Fibroblast of skin of right quadriceps (primary cell): ENCODE results near the gene DEPP1.

ENCODE experiments used
- DNase-seq: peaks from one replicate; pipeline ENCODE4 v3.0.0-alpha.2; 2013

Gene DEPP1

GRCh38 chr10:44993226-44993921, 14.8 kb upstream of the DEPP1 start:
- DNase-seq, result no peak

GRCh38 chr10:44992732-44993225, 14.2 kb upstream of the DEPP1 start:
- DNase-seq, result no peak

DNA sequence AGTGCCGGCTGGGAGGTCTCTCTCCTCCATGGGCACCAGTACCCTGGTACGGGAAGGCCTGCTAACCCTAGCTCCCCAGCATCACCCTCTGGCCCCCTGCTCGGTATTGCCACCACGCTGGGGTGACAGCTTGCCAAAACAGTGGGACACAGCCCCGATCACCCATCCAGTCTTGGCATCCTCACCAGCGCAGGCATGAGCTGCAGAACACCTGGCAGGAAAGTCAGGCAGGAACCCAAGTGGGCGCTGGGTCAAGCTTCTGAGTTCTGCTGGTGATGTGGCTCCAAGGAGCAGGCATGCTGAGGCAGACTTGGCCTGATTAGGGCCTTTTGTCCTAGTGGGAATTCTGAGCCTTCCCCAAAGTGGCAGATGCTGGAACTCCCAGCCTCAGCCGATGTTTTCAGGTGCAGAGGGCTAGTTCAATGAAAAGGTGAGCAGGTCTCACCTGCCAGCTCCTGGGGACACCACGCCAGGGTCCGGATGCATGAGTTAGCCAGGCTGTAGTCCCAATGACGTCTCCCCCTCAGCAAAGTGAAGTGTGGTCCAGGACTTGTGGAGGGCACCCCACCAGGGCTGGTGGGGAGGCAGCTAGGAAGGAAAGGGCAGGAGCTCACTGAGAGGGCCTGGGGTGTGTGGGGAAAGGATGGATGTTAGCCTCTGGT, 13.6 kb upstream of the DEPP1 start:
- DNase-seq, result no peak

DNA sequence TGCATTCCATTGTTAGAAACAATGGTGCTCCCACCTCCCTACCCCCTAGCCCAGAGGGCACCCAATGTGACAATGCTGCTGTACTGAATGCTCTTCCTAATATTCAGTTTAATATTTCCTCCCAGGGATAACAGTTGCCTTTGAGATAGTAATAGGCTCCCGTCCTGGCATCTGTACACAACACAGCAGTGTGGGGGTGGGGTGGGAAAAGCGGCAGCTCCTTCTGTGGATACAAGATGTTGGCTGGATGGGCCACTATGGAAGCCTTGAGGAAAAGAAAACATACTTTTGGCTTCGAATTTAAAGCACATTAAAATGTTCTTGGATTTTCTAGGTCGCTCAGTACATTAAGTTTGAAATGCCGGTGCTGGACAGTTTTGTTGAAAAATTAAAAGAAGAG, 13.0 kb upstream of the DEPP1 start:
- DNase-seq, result no peak

DNA sequence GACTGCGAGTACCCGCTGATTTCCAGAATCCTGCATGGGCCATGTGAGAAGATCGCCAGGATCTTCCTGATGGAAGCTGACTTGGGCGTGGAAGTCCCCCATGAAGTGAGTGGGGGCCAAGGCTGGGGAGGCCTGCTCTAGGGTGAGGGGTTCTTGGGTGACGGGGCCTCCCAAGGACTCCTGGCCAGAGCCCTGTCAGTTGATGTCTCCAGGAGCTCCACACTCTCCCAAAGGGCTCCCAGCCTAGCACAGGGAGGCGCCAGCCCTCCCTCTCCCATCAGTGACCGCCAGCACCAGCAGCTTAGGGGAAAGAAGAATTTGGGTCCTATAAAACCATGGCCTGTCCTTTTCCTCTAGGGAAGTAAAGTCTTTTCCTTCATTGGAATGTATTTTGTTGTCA, 12.4 kb upstream of the DEPP1 start:
- DNase-seq, result no peak

GRCh38 chr10:44990302-44990655, 11.7 kb upstream of the DEPP1 start:
- DNase-seq, result no peak

- DNase-seq, result no peak
These were observed 11.1 kb upstream of the DEPP1 start for GRCh38 chr10:44989597-44990301.

- no peak for DNase-seq
These were observed 10.5 kb upstream of the DEPP1 start for GRCh38 chr10:44988957-44989585.

GRCh38 chr10:44986670-44987069, 8.1 kb upstream of the DEPP1 start:
- DNase-seq, result no peak

DNA sequence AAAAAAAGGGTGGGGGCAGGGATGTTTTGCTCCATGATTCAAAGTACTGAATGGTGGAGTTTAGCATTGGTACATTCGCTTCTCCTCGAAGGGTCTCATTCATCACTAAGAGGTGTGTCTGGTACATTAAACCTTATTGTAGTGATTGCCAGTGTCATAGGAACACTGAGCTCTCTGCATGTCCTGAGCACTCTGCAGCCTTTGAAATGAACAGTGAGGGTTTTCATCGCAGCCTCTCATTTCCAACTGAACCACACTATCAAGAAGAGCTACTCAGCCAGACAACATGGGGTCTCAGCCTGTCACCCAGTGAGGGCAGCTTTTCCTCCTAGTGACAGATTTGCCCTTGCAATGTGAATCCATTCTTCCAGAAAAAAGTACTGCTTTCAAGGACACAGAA, 7.6 kb upstream of the DEPP1 start:
- DNase-seq, result no peak

- DNase-seq, result no peak
These were observed 6.6 kb upstream of the DEPP1 start for GRCh38 chr10:44985175-44985681.

- no peak for DNase-seq
These were observed 6.1 kb upstream of the DEPP1 start for GRCh38 chr10:44984671-44985101.

GRCh38 chr10:44983895-44984278, 5.3 kb upstream of the DEPP1 start:
- no peak for DNase-seq

DNA sequence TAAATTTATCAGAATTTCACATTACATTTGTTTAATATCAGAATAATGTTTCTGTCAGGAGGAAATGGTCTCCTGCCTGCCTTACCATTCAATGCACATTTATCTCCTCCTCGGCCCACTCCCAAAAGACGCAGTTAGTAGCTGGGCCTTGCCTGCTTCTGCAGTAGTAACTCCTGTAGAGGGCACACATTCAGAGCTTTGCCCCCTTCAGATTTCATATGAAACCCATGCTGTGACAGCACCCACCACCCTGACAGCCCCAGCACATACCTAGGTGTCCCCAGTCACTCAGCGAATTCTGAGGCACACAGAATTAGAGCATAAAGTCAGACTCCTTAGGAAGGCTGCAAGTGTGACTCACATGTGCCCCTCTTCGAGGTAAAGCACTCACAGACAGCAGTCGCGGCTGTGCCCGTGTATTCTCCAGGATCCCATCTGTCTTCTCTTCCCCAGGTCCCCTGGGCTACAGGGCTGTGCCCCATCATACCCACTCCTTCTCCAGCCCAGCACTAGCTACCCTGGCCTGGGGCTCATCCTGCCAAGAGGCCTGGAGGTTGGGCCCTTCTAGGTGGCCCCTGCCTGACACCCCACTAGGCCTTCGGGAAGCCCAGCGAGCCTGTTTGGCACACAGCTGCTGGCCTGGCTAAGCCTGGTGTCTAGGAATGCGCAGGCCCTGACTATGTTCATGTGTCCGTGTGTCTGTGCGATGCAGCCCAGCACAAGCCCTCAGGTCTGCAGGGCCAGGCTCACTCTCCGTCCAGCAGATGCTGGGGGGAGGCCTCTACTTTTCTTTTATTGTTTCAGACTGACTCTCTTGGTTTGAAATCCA, 4.7 kb upstream of the DEPP1 start:
- no peak for DNase-seq

DNA sequence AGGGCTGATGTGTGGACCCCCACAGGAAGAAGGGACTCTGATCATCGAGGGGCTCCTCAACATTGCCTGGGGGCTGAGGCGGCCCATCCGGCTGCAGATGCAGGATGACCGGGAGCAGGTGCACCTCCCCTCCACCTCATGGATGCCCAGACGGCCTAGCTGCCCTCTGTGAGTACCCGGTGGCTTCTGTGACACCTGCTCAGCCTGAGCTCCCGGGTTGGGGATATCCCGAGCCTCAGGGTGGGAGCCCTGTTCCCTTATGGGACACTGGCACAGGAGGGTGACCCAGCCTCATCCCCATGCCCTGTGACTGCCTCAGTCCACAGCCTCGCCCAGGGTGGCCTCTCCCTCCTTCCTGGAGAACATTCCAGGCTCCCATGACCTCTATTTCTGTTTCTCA, 3.9 kb upstream of the DEPP1 start:
- DNase-seq, result no peak

DNA sequence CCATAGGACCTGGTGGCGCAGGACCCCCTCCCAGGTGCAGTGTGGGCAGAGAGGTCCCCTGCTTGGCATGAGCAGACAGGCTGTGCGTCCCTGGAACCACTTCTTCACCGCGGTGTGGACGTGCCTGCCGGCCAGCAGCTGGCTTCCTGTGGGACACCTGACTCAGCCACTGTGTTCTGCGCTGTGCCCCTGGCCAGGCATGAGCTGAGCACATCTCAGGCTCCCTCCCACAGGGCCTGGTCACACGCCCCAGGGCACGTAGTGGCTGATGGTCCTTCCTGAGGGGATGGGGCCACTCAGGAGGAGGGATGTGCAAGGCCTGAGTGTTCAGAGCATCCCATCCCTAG, 3.5 kb upstream of the DEPP1 start:
- no peak for DNase-seq

DNA sequence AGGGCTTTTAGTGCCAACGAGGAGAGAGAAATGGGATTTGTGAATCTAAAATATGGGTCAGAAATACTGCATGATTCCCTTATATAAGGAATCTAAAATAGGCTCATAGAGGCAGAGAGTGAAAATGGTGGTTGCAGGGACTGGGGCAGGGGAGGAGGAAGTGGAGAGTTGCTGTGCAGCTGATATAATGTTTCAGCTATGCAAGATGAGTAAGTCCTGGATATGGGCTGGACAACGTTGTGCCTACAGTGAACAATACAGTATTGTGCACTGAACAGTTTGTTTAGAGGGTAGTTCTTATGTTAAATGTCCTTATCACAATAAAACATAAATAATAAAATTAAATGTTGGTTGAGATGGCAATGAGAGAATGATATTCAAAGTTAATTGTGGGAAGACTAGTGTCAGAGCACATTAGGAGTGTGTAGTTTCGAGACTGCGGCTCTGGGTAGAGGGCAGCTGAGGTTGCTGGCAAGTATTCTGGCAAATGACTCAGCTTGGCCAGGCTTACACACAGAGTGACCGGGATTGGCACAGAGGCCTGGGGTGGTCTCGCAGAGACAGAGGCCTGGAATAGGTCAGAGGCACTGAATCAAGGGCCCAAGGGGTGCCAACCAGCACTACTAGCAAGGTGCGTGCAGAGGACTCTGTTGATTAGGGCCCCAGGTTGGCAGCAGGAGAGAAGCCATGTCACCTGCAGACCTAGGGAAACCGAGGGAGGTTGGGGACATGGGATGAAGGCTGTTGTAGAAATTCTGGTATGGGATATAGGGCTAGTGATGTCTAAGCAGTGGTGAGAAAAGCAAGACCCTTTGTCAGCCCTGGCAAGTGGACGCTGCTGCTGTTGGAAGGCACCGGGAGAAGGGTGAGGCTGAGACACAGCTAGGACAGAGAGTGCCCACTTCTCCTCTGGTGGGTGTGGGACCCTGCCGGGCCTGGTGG, 2.8 kb upstream of the DEPP1 start:
- DNase-seq, result peak; percentile 85

GRCh38 chr10:44980309-44981171, 1.9 kb upstream of the DEPP1 start:
- no peak for DNase-seq

GRCh38 chr10:44979281-44980191, 927 bp upstream of the DEPP1 start:
- DNase-seq, result no peak
